ENCODE results near the gene MYD88. TPM values are rescaled to one million over a fixed set of nuclear protein-coding genes. Genes with fewer than 3 reads are reported as not detected.

Gene MYD88
- total and polyA plus RNA-seq, 9 of the 15 experiments (the other 6 are each of a cell fraction or from before 2014, with no cell fraction given): 3.2 to 47.3 (median 27.6) TPM

GRCh38 chr3:38138349-38139190 is at the start of gene MYD88 (continued):
- TF ChIP-seq SFPQ (IDR thresholded peaks at IDR 0.05; ENCODE audit: low read depth, low read length) (no peak), SNIP1 (IDR thresholded peaks at IDR 0.05; ENCODE audit: low read depth) (no peak), ZNF121 (CRISPR knock-in tag; conservative IDR thresholded peaks at IDR 0.05) (no peak), FOS (IDR thresholded peaks at IDR 0.05; ENCODE audit: extremely low read depth, insufficient read length) (no peak), FOXP1 (CRISPR knock-in tag; IDR thresholded peaks at IDR 0.05) (peak; percentile 78; the same call in 1 of the 2 replicates), MYBL2 (IDR thresholded peaks at IDR 0.05; ENCODE audit: low read depth) (no peak), MYBL2 (CRISPR knock-in tag; IDR thresholded peaks at IDR 0.05; ENCODE audit: borderline replicate concordance) (no peak), TAF7 (tag; IDR thresholded peaks at IDR 0.05) (peak; percentile 88), NELFE (IDR thresholded peaks at IDR 0.05; ENCODE audit: insufficient read depth, insufficient read length) (no peak), ETV5 (CRISPR knock-in tag; IDR thresholded peaks at IDR 0.05; ENCODE audit: low read depth) (peak; percentile 83; the same call in 1 of the 2 replicates), SAFB2 (IDR thresholded peaks at IDR 0.05; ENCODE audit: borderline replicate concordance, low read depth, low read length, severe bottlenecking) (no peak), KLF13 (tag; IDR thresholded peaks at IDR 0.05; ENCODE audit: borderline replicate concordance, low read depth) (no peak), GABPB2 (CRISPR knock-in tag; conservative IDR thresholded peaks at IDR 0.05) (no peak), DNMT1 (IDR thresholded peaks at IDR 0.05) (no peak), RCOR1 (IDR thresholded peaks at IDR 0.05; ENCODE audit: borderline replicate concordance in 1 of 2, low read depth in 2 of 2, low read length in 2 of 2) (peak in 1 of 2 experiments; percentile 35; a peak in 1 of 4 replicates), ZNF592 (IDR thresholded peaks at IDR 0.05) (no peak; the same call in 1 of the 2 replicates), TCF7 (IDR thresholded peaks at IDR 0.05; ENCODE audit: borderline replicate concordance) (no peak), GATA2 (CRISPR knock-in tag; IDR thresholded peaks at IDR 0.05) (no peak), OTX1 (CRISPR knock-in tag; IDR thresholded peaks at IDR 0.05) (no peak; the same call in 1 of the 2 replicates), ZNF561 (CRISPR knock-in tag; conservative IDR thresholded peaks at IDR 0.05) (no peak), EWSR1 (IDR thresholded peaks at IDR 0.05; ENCODE audit: borderline replicate concordance, low read depth, partially characterized antibody) (no peak)
- TF ChIP-seq, protein P1, sequence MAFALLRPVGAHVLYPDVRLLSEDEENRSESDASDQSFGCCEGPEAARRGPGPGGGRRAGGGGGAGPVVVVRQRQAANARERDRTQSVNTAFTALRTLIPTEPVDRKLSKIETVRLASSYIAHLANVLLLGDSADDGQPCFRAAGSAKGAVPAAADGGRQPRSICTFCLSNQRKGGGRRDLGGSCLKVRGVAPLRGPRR (CRISPR knock-in tag; IDR thresholded peaks at IDR 0.05): no peak
